Hematopoietic multipotent progenitor cell treated with erythropoietin and hydrocortisone succinate and interleukin-3 and kit ligand, for 17 days (in vitro differentiated cells): ENCODE data around the gene CCL26.

Experiments used
- DNase-seq: peaks from one replicate; pipeline ENCODE4 v3.0.0-alpha.2; 2015; ENCODE audit warnings: low spot score

The CCL26 gene

GRCh38 chr7:75772081-75773077 lies at the start of gene CCL26:
Gene CCL26, minus strand, starts transcription at chr7:75772211. Its CDS starts 35 bp downstream, at chr7:75772176.
- no peak for DNase-seq

GRCh38 chr7:75820688-75821087 lies 48.7 kb upstream of the CCL26 start:
- DNase-seq = no peak

GRCh38 chr7:75819711-75820110 lies 47.7 kb upstream of the CCL26 start:
- no peak for DNase-seq

GRCh38 chr7:75818472-75818871 lies 46.5 kb upstream of the CCL26 start:
- DNase-seq = no peak

- DNase-seq = no peak
Measured at GRCh38 chr7:75817116-75817515, 45.1 kb upstream of the CCL26 start.

- no peak for DNase-seq
Measured at GRCh38 chr7:75815418-75816064, 43.5 kb upstream of the CCL26 start.

GRCh38 chr7:75814407-75814947 lies 42.5 kb upstream of the CCL26 start:
- no peak for DNase-seq

GRCh38 chr7:75813781-75814236 lies 41.8 kb upstream of the CCL26 start, which contains the start of gene CCL24:
Gene CCL24, minus strand, starts transcription at chr7:75813806. Its CDS starts 91 bp downstream, at chr7:75813715.
- DNase-seq = no peak

- DNase-seq = no peak
Measured at GRCh38 chr7:75813084-75813483, 41.1 kb upstream of the CCL26 start.

GRCh38 chr7:75811894-75812678 lies 40.1 kb upstream of the CCL26 start:
- no peak for DNase-seq

- DNase-seq = no peak
Measured at GRCh38 chr7:75809396-75809795, 37.4 kb upstream of the CCL26 start.

GRCh38 chr7:75808106-75808505 lies 36.1 kb upstream of the CCL26 start:
- DNase-seq = no peak

- DNase-seq = no peak
Measured at GRCh38 chr7:75807452-75807851, 35.4 kb upstream of the CCL26 start.

- no peak for DNase-seq
Measured at GRCh38 chr7:75806560-75807307, 34.7 kb upstream of the CCL26 start.

GRCh38 chr7:75804705-75805104 lies 32.7 kb upstream of the CCL26 start:
- no peak for DNase-seq

GRCh38 chr7:75804004-75804403 lies 32.0 kb upstream of the CCL26 start:
- no peak for DNase-seq

GRCh38 chr7:75802552-75802821 lies 30.5 kb upstream of the CCL26 start:
- no peak for DNase-seq

GRCh38 chr7:75798770-75799169 lies 26.8 kb upstream of the CCL26 start:
- no peak for DNase-seq

GRCh38 chr7:75796420-75796819 lies 24.4 kb upstream of the CCL26 start:
- no peak for DNase-seq

- DNase-seq = no peak
Measured at GRCh38 chr7:75795831-75796285, 23.8 kb upstream of the CCL26 start.

GRCh38 chr7:75793676-75794075 lies 21.7 kb upstream of the CCL26 start:
- no peak for DNase-seq
